Measurements from ENCODE around the gene CCDC196.

DNA sequence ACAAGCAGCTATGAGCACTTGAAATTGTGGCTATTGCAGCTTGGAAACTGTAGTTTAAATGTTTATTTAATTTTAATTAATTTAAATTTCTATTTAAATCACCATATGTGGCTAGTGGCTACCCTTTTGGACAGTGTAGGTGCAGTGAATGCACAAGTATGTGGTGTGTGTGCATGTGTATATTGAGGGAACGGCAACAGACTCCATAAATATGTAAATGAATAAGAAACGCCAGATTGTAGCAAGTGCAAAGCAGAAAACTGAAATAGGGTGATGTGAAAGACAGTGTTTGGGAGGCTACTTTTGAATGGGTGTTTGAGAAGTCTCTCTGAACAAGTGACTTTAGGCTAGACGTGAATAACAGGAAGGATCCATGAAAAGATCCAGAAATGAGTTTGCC is 32.7 kb upstream of the CCDC196 start:
- TF ChIP-seq CTCF (IDR thresholded peaks at IDR 0.05) (no peak), EP300 (IDR thresholded peaks at IDR 0.05; ENCODE audit: borderline replicate concordance in 1 of 2, low read depth in 1 of 2, low read length in 1 of 2) (no peak), FOXJ3 (CRISPR knock-in tag; IDR thresholded peaks at IDR 0.05) (no peak), REST (IDR thresholded peaks at IDR 0.05; ENCODE audit: low read depth, low read length) (no peak), NFIC (IDR thresholded peaks at IDR 0.05; ENCODE audit: borderline replicate concordance) (no peak), TCF12 (IDR thresholded peaks at IDR 0.05) (no peak)
